Bronchial epithelial cell (primary cell): ENCODE data around the gene FBXO10. TPM values are rescaled to one million over a fixed set of nuclear protein-coding genes. Genes with fewer than 3 reads are reported as not detected.

Experiments
- DNase-seq: peaks from one replicate; pipeline ENCODE4 v3.0.0-alpha.2; 2010; ENCODE audit warnings: low read depth
- FAIRE-seq: peaks from 2 replicates; lab custom pipeline; 2011; peaks lifted over from hg19 to GRCh38; lab: Jason Lieb, UNC
- H3K27me3 ChIP-seq: 2 replicates; pipeline ENCODE4 v1.5.1; 2011; ENCODE audit warnings: low read length; ENCODE audit not compliant: control insufficient read depth, insufficient read depth
- H3K36me3 ChIP-seq: 2 replicates; pipeline ENCODE4 v1.5.1; 2011; ENCODE audit warnings: low read length; ENCODE audit not compliant: control insufficient read depth, insufficient read depth
- H3K4me3 ChIP-seq: 2 replicates; pipeline ENCODE4 v1.5.1; 2011; ENCODE audit warnings: mild to moderate bottlenecking, low read depth, low read length, control low read depth
- CTCF ChIP-seq: IDR thresholded peaks from 2 replicates; pipeline ENCODE4 v1.5.1; 2011; ENCODE audit warnings: mild to moderate bottlenecking, moderate library complexity, low read length, control low read depth, inconsistent platforms; ENCODE audit not compliant: insufficient read depth, severe bottlenecking
- total RNA-seq: library from RNA; depleted of rRNA; stranded (reverse); fragments of >200 nt; gene quantifications from 2 replicates; pipeline ENCODE4 v1.2.1, GENCODE V29; 2014

Gene FBXO10
- total RNA-seq, 1 donor from 2014 or later: 3.7 TPM

DNA sequence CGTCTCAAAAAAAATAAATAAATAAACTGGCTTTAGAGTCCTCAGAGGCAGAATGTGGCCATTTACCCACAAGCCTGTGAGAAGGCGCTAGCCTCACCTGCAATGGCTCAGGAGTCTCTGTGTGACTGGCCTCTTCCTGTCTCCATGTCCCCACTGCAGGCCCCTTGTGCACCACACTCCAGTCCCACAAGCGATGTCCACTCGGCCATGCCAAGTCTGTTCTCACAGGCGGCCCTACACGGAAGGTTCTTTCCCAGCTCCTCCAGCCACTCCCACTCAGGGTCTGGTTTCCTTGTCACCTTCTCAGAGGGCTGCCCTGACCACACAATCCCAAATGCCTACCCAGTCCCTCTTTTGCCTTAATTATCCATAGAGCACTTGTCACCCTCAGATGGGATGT is 52.3 kb downstream of the FBXO10 start:
- Histone ChIP-seq H3K27me3 (no peaks in the 10 kb centered on the region), H3K4me3 (no peak overlapping the region), H3K36me3 (peaks cover 2% of the 10 kb centered on the region)
- TF ChIP-seq CTCF: no peak
- FAIRE-seq (no peak), DNase-seq (no peak)

- DNase-seq (no peak), FAIRE-seq (no peak)
- no peak for TF ChIP-seq CTCF
- peaks cover 4% of the 10 kb centered on the region for H3K36me3 ChIP-seq
- H3K27me3 ChIP-seq: no peaks in the 10 kb centered on the region
- no peak overlapping the region for H3K4me3 ChIP-seq
Measured at GRCh38 chr9:37522971-37523370, 53.2 kb downstream of the FBXO10 start.

- Histone ChIP-seq H3K27me3 (no peaks in the 10 kb centered on the region), H3K4me3 (no peak overlapping the region), H3K36me3 (peaks cover 4% of the 10 kb centered on the region)
- DNase-seq (no peak), FAIRE-seq (no peak)
- TF ChIP-seq CTCF: no peak
Measured at GRCh38 chr9:37521111-37521510, 55.1 kb downstream of the FBXO10 start.

GRCh38 chr9:37520641-37521040 is 55.5 kb downstream of the FBXO10 start:
- FAIRE-seq: no peak
- Histone ChIP-seq H3K36me3 (peaks cover 4% of the 10 kb centered on the region), H3K27me3 (no peaks in the 10 kb centered on the region)

DNA sequence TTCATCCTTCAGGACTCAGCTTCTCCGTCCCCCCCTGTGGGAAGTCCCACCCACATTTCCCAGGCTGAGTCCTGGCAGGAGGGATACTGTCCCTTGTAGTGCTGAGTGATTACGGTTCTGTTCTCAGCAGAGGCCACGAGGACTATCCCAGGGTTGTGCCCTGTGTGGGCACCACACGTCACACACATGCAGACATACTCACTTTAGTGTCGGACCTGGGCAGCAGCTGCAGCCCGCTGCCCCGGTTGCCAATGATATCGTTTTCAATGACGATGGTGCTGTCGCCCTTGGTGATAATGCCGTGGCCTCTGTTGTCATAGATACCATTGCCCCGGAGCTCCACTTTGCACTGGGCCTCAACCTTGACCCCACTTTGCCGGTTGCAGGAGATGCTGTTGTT is 58.3 kb downstream of the FBXO10 start:
- Histone ChIP-seq H3K4me3 (no peak overlapping the region), H3K27me3 (no peaks in the 10 kb centered on the region), H3K36me3 (peaks cover 1% of the 10 kb centered on the region)
- FAIRE-seq (no peak), DNase-seq (no peak)
- no peak for TF ChIP-seq CTCF

More at GRCh38 chr9:37520641-37521040, 55.5 kb downstream of the FBXO10 start:
- no peak for TF ChIP-seq CTCF
- no peak for DNase-seq
- no peak overlapping the region for H3K4me3 ChIP-seq

- FAIRE-seq: no peak
- no peak for TF ChIP-seq CTCF
- no peak overlapping the region for H3K4me3 ChIP-seq
- no peak for DNase-seq
- peaks cover 1% of the 10 kb centered on the region for H3K36me3 ChIP-seq
- H3K27me3 ChIP-seq: no peaks in the 10 kb centered on the region
Measured at GRCh38 chr9:37515620-37516258, 60.4 kb downstream of the FBXO10 start.
